NOMO-1 treated with dmso at 0.1 percent for 144 hours (cell line): ENCODE results near the gene PSMC3.

Experiments
- DNase-seq: peaks from one replicate; lab custom pipeline; 2025; ENCODE audit not compliant: unreplicated experiment; lab: John Stamatoyannopoulos, UW

PSMC3 gene

DNA sequence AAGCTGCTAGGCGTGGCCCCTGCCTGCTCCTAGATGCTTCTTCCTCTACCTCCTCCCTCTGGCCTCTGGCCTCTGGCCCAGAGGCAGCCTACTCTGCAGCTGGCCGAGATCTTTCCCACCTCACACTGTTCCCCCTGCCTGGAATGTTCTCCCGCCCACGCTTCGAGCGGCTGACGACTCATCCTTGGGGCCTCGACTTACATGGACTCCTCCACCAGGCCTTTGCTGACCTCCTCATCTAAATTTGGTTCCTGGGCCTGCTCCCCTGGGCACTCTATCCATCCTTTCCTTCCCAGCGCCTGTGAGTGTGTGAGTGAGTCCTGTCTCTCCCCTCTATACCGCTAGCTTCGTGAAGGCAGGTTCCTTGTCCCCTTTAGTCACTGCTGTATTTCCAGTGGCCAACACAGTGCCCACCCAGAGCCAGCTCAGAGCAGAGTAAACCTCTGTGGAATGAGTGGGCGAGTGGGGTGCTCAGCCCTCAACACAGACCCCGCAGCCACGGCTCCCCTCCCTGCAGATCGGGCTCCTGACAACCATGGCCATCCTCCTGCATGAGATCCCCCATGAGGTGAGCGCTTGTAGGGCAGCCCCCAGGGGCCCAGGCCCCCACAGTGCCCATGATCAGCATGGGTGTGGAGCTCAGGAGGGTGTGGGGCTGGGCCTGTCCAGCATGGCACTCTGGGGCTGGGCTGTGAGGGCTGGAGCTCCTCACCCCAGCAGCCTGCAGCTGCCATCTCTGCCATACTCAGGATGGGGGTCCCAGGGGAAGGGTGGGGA is 12.1 kb downstream of the PSMC3 start:
- DNase-seq: no peak

DNA sequence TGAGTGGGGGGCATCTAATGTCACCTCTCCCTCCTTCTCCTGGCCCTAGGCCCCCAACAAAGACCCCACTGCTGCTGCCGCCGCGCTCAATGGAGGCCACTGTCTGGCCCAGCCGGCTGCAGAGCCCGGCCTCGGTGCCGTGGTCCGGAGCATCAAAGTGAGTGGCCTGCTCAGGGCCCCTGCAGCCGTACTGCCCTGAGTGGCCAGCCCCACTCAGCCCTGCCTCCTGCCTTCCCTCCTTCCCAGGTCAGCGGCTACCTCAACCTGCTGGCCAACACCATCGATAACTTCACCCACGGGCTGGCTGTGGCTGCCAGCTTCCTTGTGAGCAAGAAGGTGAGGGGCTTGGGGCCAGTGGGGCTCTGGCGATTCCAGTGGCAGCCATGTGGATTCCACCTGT is 12.9 kb downstream of the PSMC3 start:
- no peak for DNase-seq

DNA sequence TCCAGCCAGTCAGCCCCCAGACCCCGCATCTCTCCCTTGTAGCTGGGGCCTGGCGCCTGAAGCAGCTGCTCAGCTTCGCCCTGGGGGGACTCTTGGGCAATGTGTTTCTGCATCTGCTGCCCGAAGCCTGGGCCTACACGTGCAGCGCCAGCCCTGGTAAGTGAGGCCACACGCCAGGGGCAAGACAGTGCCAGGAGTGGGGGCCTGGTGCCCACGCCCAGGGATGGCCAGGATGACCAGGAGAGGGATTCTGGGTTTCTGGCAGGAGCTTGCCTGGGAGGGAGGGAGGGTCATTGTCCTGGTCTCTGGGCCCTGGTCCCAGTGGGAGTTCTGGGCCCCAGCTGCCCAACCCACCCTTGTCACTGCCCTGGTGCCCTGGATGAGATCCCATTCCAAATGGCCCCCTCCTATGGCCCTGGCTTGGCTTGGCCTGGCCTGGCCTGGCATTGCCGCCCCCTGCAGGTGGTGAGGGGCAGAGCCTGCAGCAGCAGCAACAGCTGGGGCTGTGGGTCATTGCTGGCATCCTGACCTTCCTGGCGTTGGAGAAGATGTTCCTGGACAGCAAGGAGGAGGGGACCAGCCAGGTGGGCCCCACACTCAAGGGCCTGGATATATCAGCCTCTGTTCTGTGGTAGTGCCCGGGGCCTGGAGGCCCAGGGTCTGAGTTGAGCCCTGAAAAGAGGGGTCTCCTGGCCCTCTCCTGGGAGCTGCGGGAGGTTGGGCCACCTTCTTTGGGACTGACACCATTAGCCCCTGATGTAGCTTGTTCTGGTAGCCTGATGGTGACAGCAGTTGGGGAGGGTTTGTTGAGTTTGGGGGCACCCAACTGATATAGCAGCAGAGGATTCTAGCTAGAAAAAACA is 14.1 kb downstream of the PSMC3 start:
- DNase-seq: no peak

DNA sequence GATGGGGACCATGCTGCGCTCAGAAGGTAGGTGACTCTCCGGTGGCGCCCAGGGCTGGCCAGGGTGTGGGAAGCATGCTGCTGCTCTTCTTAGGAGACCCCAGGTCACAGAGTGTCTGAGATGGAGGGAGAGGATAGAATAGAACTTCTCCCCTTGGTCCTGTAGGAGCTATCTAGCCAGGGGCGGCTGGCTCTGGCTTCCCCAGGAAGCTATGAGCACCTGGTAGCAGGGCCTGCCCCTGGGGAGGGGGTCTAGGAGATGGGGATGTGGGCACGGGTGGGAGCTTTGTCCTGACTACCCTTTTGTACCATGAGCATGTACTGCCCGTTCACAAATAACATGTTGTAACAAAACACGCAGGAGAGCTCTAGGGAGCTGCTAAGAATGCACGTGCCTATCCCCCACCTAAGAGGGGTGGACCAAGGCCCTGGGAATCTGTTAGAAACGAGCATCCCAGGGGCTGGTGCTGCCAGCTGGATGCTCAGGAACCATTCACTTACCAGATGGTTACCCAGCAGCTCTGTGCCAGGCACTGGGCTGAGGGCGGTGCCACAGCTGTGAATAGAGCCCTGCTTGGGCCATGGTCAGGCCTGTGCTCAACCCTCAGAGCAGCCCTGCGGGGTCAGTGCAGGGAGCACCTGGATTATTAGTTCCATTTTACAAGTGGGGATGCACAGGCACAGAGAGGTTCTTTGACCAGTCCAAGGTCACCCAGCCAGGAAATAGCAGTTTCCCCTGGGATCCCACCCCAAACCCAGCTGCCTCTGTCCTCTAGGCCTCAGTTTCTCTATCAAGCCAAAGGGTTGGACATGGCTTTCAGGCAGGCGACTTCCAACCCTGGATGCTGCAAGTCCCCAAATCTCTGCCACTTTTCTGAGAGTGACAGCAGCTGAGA is 15.6 kb downstream of the PSMC3 start:
- no peak for DNase-seq

DNA sequence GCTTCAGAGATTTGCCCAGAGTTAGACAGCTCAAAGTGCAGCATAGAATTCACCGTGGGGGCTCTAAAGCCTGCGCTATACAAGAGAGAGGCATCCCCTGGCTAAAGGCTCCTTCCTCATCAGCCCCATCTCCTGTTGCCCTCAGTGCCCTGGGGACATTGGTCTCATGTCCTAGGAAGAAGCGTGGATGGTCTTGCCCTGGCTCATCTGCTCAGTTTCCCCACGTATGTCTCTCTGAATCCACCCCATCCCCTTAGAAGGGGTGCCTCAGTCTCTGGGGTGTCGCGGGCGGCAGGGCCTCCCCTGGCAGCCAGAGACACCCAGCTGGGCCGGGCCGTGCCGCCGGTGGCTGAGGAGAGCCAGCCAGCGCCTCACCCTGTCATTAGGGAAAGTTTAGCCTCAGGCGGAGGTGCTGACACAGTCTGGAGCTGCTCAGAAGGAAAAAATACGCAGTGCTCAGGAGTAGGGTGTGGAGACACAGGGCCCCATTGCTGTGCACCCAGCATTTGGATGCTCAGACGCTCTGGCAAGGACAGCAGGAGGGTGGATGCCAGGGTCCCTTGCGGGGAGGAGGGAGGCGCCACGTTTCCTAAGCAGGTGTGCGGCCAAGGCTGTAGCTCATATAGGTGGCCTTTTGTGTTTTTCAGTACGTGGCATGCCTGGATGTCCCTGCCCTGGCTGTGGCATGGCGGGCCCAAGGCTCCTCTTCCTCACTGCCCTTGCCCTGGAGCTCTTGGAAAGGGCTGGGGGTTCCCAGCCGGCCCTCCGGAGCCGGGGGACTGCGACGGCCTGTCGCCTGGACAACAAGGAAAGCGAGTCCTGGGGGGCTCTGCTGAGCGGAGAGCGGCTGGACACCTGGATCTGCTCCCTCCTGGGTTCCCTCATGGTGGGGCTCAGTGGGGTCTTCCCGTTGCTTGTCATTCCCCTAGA is 16.5 kb downstream of the PSMC3 start:
- no peak for DNase-seq

DNA sequence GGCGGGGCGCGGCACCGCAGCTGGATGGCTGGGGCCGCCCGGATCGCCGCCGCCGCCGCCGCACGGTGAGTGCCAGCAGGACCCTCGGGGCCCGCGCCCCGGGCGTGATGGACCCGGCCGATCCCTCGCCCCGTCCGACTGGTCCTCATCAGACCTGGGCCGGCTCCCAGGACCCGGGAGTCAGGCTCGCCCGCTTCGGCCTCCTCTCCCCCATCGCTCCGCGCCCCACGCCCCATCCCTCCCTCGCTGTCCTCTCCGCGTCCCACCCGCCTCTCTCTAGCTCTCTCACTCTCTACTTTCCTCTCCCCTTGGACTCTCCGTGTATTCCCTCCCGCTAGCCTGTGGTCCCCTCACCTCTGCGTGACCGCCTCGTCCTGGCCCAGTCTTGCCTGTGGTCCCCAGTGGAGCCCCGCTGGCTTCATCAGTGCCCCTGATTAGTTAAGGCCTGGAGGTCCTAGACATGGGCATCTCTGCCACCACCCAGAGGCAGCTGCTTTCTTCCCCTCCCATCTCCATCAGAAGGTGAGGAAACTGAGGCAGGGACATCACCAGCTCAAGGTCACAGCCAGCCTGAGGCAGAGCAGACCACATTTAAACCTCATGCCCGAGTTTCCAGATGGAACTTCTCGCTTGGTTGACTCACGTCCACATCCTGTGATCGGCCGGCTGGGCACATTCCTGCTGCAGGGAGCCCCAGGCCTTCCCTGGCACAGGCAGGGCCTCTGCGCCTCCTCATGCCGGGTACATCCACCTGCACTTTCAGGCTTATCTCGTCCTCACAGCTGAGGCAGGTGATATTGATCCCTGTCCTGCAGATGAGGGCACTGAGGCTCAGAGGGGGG is 17.4 kb downstream of the PSMC3 start:
- no peak for DNase-seq

DNA sequence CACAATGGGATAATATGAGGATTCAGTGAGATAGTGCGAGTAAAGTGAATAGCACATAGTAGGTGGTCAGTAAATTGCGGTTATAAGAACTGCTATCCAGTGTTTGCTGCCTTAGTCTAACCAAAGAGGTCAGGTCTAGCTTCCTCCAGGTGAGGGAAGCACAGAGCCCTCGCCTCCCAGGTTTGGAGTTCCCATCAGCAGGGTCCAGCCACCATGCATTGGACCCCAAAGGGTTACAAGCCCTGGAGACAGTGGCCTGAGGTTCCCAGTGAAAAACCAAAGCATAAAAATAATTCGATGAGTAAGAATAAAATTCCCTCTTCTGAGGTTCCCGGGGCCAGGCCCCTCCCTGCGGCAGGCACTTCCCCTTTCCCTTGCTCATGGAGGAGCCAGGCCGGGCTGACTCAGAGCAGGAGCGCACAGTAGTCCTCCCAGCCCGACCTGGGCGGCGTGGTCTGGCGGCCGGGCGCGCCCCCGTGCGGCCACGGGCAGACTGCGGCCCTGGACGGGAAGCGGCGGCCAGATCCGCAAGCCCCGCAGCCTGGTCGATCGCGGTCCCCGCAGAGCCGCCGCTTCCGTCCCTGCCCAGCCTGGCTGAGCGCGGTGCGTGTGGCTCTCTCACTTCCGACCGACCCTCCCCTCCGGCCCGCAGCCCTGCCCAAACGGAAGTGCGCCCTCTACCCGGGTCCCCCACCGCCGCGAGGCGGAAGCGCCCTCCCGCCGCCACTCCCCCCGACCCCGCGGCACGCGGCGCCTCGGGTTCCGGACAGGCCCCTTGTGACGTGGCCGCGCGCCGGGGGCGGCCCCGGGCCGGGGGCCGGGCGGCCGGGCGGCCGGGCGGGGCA is 18.3 kb downstream of the PSMC3 start, which contains the start of gene SLC39A13:
Gene SLC39A13 (plus strand): TSS at position 845 of the 845 bp plus-strand sequence. CDS start 1,505 bp downstream, outside the sequence.
- DNase-seq: peak; percentile 99

DNA sequence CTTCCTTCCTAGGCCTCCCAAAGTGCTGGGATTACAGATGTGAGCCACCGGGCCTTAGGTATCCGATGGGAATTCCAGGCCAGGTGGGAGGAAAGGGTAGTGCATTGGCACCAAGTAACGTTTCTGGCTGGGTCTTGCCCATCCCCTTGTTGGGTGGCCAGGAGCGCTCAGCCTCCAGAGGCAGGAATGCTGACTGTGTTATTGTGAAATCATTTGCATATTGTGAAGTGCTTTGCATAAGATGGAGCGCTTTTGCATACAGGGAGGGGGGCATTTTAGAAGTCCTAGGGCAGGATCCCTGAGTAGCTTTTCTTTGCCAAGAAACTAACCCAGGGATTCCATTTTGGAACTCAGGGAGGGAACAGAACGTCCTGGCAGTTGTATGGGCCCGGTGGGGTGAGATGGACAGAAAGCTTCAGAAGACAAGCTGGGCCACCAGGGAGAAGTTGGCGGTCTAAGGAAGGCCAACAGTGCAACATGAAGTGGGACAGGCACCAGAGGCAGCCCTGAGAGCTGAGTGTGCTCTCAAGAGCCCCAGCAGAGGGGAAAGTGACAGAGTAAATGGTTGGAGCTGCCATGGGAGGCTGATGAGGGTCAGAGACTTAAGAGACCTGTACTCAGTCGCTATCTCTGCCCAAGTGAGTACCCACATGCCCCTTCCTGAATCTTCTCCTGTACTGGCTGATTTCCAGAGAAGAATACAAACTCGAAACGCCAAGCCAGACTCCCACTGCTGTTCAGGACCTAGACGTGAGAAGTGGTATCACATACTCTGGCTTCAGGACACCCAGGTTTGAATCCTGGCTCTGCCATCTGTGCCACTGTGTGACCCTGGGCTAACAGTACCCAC is 19.1 kb downstream of the PSMC3 start:
- DNase-seq: no peak

DNA sequence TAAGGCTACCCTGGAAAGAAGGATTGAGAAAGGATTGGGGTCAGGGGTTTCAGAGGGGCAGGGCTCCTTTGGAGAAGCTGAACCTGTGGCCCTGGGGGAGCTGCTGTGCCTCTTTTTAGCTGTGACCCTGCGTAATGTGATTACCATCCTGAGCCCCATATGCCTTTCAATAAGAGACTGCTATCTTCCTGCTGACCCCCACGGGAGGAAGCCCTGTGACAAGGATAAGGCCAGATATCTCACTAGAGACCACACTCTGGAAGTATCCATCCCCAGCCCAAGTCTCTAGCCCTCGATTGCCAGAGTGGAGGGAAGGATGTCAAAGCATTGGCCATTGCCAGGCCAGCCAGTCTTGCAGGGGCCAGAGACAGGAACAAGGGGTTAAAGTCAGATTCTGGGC is 22.7 kb downstream of the PSMC3 start:
- DNase-seq: no peak

DNA sequence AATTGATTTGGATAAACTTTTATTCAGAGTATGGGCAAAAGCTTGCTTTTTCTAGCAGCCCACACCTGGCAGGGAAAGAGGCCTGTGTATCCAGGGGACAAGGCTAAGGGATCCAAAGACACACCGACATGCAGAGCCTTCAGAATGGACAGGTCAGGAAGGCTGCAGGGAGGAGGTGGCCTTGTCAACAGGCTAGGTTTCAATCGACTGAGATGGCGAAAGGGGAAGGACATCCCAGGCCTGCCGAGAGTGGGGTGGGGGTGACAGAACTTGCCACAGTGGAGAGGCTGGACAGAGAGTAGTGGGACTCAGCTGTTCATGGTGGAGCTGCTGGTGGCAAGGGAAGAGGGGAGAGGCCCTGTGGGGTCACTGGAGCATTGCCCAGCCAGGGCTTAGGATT is 23.1 kb downstream of the PSMC3 start:
- no peak for DNase-seq

DNA sequence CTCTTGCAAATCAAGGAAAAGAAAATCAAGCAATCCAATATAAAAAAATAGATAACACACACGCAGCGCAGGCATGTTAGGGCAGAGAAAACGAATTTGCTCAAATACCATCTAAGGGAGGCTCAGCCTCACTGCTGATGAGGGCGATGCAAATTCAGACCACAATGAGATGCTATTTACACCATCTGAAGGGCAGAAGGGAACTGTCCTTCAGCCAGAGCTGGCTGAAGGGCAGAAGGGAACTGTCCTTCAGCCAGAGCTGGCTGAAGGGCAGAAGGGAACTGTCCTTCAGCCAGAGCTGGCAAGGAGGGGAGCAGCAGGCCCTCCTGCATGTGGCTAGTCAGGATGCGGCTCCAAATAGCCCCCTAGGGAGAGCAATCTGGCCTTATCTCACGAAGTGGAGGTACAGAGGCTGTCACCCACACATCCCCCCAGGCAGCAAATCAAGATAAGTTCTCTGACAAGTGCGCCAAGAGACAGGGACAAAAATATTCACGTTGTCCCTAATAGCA is 25.4 kb downstream of the PSMC3 start:
- DNase-seq: peak; percentile 38

DNA sequence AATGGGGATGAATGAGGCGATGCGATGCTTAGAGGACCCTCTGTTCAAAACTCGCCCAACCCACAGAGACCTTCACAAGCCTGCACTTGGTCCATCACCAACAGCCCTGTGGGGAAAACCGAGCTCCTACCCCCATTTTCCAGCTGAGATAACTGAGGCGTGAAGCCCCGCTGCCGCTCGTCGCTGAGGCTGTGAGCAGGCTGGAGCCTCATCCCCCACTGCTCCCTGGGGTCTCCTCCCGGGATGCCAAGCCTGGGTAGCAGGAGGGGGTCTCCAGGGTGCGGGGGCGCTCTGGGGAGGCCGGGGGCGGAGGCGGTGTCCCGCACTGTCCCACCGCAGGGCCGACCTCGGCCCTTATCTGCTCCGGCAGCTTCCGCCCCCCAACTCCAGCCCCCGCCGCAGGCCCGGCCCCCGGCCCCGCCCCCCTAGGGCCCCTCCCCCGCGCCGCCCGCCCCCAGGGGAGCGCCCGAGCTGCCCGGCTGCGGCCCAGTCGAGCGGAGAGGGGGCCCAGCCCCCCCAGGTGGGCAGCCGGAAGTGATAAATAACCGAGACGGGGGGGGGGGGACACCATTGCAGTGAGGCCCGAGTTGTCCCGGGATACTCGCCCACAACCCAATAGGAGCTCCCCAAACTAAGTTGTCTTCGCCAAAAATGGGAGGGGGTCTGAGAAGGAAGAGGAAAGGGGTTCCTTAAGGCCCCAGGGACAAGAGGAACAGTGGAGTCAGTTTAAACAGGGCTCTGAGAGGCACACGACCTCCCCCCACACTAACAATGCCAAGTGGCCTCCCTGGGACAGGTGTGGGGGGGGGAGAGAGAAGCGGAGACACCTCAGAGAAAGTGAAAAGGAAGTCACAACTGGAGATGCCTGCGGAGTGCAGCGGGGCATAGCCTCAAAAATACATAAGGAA is 26.1 kb downstream of the PSMC3 start:
- no peak for DNase-seq

DNA sequence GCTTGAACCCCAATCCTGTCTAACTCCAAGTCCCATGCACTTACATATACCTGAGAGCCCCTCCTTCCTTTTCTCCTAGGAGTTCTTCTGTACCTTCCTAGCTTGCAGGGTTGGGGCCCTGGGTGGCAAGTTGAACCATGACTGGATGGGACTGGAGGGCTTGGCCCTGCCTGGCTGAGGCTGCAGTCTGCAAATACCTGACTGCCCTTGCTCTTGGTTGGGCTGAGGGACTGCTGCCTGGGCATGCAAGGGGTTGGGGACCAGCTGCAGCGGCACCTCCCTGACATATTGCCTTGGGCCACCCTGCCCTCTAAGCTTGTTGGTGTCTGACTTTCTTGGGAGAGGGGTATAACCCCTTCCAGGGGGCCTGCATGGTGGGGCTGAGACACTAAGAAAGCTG is 27.7 kb downstream of the PSMC3 start:
- DNase-seq: no peak

DNA sequence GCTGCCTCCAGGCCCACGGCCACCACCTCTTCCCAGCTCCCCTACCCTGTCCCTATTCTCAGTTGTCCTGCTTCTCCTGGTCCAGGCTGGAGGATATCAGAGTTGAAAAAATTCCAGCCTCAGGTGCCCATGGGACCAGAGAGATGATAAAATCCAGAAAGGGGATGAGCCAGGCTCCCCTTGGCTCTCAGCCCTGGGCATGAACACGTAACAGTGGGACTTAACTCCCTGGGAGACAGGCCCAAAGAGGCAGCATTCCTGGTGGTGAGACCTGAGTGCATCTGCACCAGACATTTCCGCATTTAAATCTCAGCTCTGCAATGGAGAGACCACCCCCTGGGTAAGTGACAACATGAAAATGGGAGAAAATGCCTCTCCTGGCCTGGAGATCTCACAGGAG is 28.2 kb downstream of the PSMC3 start:
- DNase-seq: no peak

DNA sequence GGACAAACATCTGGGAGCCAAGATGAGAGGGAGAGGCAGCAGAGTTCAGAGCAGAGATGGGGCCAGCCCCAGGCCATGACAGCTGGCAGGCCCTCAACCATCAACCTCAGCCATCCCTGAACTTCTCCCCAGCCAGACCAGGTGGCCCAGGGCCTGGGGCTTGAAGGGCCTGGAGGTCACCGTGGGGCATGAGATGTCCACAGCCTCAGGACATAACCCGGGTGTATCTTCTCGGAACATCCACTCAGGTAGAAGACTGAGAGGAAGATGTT is 30.3 kb downstream of the PSMC3 start:
- DNase-seq: no peak
